WTC11 (cell line): ENCODE data around the gene ING2. TPM values are rescaled to one million over a fixed set of nuclear protein-coding genes. Genes with fewer than 3 reads are reported as not detected.

Experiments used
- ATAC-seq: fragments of 200-7000 bp; cut with Tn5 transposase; 2 replicates; pipeline ENCODE4 v1.10.0; 2021; ENCODE audit warnings: mild to moderate bottlenecking, moderate library complexity
- CTCF ChIA-PET: fragments of 300-600 bp; sonication (Branson Sonifier 250); formaldehyde crosslinking; loops from one replicate; lab custom pipeline; 2021; ENCODE audit warnings: antibody characterized with exemption; lab: Charles Lee
- POLR2A ChIA-PET: fragments of 350-600 bp; sonication (Branson Sonifier 250); formaldehyde crosslinking; loops from one replicate; lab custom pipeline; 2021; ENCODE audit warnings: antibody characterized with exemption; lab: Charles Lee
- DNase-seq: peaks from one replicate; pipeline ENCODE4 v3.0.0; 2021; ENCODE audit warnings: low spot score
- H3K27ac Mint-ChIP-seq: 2 replicates; pipeline ENCODE4 v1.8.0; 2021; ENCODE audit warnings: mixed read lengths
- H3K27me3 Mint-ChIP-seq: 2 replicates; pipeline ENCODE4 v1.8.0; 2021; ENCODE audit warnings: low read depth, mild to moderate bottlenecking, moderate library complexity, mixed read lengths
- H3K36me3 Mint-ChIP-seq: 2 replicates; pipeline ENCODE4 v1.8.0; 2021; ENCODE audit warnings: mixed read lengths
- H3K4me1 Mint-ChIP-seq: 2 replicates; pipeline ENCODE4 v1.8.0; 2022; ENCODE audit warnings: mixed read lengths
- H3K4me3 Mint-ChIP-seq: 2 replicates; pipeline ENCODE4 v1.8.0; 2021; ENCODE audit warnings: mild to moderate bottlenecking, moderate library complexity, mixed read lengths
- H3K9me3 Mint-ChIP-seq: 2 replicates; pipeline ENCODE4 v1.8.0; 2021; ENCODE audit warnings: mixed read lengths
- AR ChIP-seq: fragments of 250-450 bp; sonication (Bioruptor Pico); IDR thresholded peaks from 2 replicates; pipeline ENCODE4 v1.9.0; 2021; ENCODE audit warnings: mild to moderate bottlenecking
- ATF1 ChIP-seq: sonication (generic); formaldehyde crosslinking; IDR thresholded peaks from 2 replicates; pipeline ENCODE4 v1.8.1; 2023; ENCODE audit warnings: mild to moderate bottlenecking, moderate library complexity, missing genetic modification reagents
- E2F4 ChIP-seq: sonication (generic); formaldehyde crosslinking; IDR thresholded peaks from 2 replicates; pipeline ENCODE4 v1.8.1; 2022; ENCODE audit warnings: low read depth, mild to moderate bottlenecking, moderate library complexity, missing genetic modification reagents, borderline replicate concordance
- E2F5 ChIP-seq: sonication (generic); formaldehyde crosslinking; IDR thresholded peaks from 2 replicates; pipeline ENCODE4 v1.8.1; 2022; ENCODE audit warnings: mild to moderate bottlenecking, moderate library complexity, missing genetic modification reagents
- FOXK1 ChIP-seq: sonication (generic); formaldehyde crosslinking; IDR thresholded peaks from 2 replicates; pipeline ENCODE4 v1.8.0; 2022; ENCODE audit warnings: mild to moderate bottlenecking, moderate library complexity, missing genetic modification reagents
- JAZF1 ChIP-seq: fragments of 250-450 bp; sonication (Bioruptor Pico); IDR thresholded peaks from 2 replicates; pipeline ENCODE4 v1.9.0; 2021; ENCODE audit warnings: moderate library complexity, mild to moderate bottlenecking, inconsistent platforms
- MXD4 ChIP-seq: fragments of 250-450 bp; sonication (Bioruptor Pico); IDR thresholded peaks from 2 replicates; pipeline ENCODE4 v1.8.0; 2021; ENCODE audit warnings: mild to moderate bottlenecking, moderate library complexity, borderline replicate concordance
- MYBL2 ChIP-seq: sonication (generic); formaldehyde crosslinking; IDR thresholded peaks from 2 replicates; pipeline ENCODE4 v1.8.1; 2023; ENCODE audit warnings: mild to moderate bottlenecking, moderate library complexity, missing genetic modification reagents
- NFYB ChIP-seq: sonication (generic); formaldehyde crosslinking; conservative IDR thresholded peaks from 2 replicates; pipeline ENCODE4 v1.8.0; 2022; ENCODE audit warnings: low read depth, missing genetic modification reagents
- NR2C2 ChIP-seq: sonication (generic); formaldehyde crosslinking; IDR thresholded peaks from 2 replicates; pipeline ENCODE4 v1.8.0; 2022; ENCODE audit warnings: mild to moderate bottlenecking, missing genetic modification reagents
- TCF7 ChIP-seq: sonication (generic); formaldehyde crosslinking; IDR thresholded peaks from 2 replicates; pipeline ENCODE4 v1.8.0; 2022; ENCODE audit warnings: mild to moderate bottlenecking, low read depth, missing genetic modification reagents, moderate library complexity
- TP53 ChIP-seq: sonication (generic); formaldehyde crosslinking; IDR thresholded peaks from 2 replicates; pipeline ENCODE4 v1.8.1; 2023; ENCODE audit warnings: mild to moderate bottlenecking, missing genetic modification reagents
- ZNF263 ChIP-seq: sonication (generic); formaldehyde crosslinking; IDR thresholded peaks from 2 replicates; pipeline ENCODE4 v1.8.1; 2022; ENCODE audit warnings: low read depth, mild to moderate bottlenecking, moderate library complexity, missing genetic modification reagents
- total RNA-seq: library from RNA; stranded (reverse); gene quantifications from 3 replicates; pipeline ENCODE4 v1.2.3, GENCODE V29; 2021
- TF ChIP-seq, protein P1 (sequence below): sonication (generic); formaldehyde crosslinking; IDR thresholded peaks from 2 replicates; pipeline ENCODE4 v1.8.0; 2022; ENCODE audit warnings: mild to moderate bottlenecking, missing genetic modification reagents
- TF ChIP-seq, protein P2 (sequence below): fragments of 250-450 bp; sonication (Bioruptor Pico); IDR thresholded peaks from 2 replicates; pipeline ENCODE4 v1.9.0; 2021; ENCODE audit warnings: moderate library complexity, mild to moderate bottlenecking, inconsistent platforms, borderline replicate concordance
- TF ChIP-seq, protein P3 (sequence below): sonication (generic); formaldehyde crosslinking; IDR thresholded peaks from 2 replicates; pipeline ENCODE4 v1.8.0; 2022; ENCODE audit warnings: mild to moderate bottlenecking, missing genetic modification reagents
- TF ChIP-seq, protein P4 (sequence below): sonication (generic); formaldehyde crosslinking; conservative IDR thresholded peaks from 2 replicates; pipeline ENCODE4 v1.8.1; 2023; ENCODE audit warnings: mild to moderate bottlenecking, low read depth, missing genetic modification reagents, moderate library complexity
- TF ChIP-seq, protein P5 (sequence below): sonication (generic); formaldehyde crosslinking; IDR thresholded peaks from 2 replicates; pipeline ENCODE4 v1.8.0; 2023; ENCODE audit warnings: missing genetic modification reagents, mild to moderate bottlenecking, borderline replicate concordance

The ING2 gene
- total RNA-seq, 1 experiment from 2014 or later: 12.0 TPM

GRCh38 chr4:183495184-183495583, 9.7 kb upstream of the ING2 start:
- H3K27me3 Mint-ChIP-seq: no peaks in the 10 kb centered on the region
- peaks cover 12% of the 10 kb centered on the region for H3K4me1 Mint-ChIP-seq
- H3K9me3 Mint-ChIP-seq: peaks cover 16% of the 10 kb centered on the region
- DNase-seq (no peak), ATAC-seq (no peak)
- H3K4me3 Mint-ChIP-seq: no peak overlapping the region
- no peak overlapping the region for H3K27ac Mint-ChIP-seq
- peaks cover 9% of the 10 kb centered on the region for H3K36me3 Mint-ChIP-seq
- TF ChIP-seq TP53 (CRISPR knock-in tag) (no peak), MYBL2 (CRISPR knock-in tag) (no peak), ATF1 (CRISPR knock-in tag) (no peak), NR2C2 (no peak), ZNF263 (CRISPR knock-in tag) (no peak), E2F4 (CRISPR knock-in tag) (no peak), AR (CRISPR knock-in tag) (no peak), MXD4 (CRISPR knock-in tag) (no peak), JAZF1 (CRISPR knock-in tag) (no peak), FOXK1 (CRISPR knock-in tag) (no peak), TCF7 (no peak), E2F5 (CRISPR knock-in tag) (no peak), NFYB (CRISPR knock-in tag) (no peak)
- TF ChIP-seq, protein P1, sequence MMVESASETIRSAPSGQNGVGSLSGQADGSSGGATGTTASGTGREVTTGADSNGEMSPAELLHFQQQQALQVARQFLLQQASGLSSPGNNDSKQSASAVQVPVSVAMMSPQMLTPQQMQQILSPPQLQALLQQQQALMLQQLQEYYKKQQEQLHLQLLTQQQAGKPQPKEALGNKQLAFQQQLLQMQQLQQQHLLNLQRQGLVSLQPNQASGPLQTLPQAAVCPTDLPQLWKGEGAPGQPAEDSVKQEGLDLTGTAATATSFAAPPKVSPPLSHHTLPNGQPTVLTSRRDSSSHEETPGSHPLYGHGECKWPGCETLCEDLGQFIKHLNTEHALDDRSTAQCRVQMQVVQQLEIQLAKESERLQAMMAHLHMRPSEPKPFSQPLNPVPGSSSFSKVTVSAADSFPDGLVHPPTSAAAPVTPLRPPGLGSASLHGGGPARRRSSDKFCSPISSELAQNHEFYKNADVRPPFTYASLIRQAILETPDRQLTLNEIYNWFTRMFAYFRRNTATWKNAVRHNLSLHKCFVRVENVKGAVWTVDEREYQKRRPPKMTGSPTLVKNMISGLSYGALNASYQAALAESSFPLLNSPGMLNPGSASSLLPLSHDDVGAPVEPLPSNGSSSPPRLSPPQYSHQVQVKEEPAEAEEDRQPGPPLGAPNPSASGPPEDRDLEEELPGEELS (CRISPR knock-in tag): no peak
- TF ChIP-seq, protein P2, sequence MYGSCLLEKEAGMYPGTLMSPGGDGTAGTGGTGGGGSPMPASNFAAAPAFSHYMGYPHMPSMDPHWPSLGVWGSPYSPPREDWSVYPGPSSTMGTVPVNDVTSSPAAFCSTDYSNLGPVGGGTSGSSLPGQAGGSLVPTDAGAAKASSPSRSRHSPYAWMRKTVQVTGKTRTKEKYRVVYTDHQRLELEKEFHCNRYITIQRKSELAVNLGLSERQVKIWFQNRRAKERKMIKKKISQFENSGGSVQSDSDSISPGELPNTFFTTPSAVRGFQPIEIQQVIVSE (CRISPR knock-in tag): no peak
- TF ChIP-seq, protein P3, sequence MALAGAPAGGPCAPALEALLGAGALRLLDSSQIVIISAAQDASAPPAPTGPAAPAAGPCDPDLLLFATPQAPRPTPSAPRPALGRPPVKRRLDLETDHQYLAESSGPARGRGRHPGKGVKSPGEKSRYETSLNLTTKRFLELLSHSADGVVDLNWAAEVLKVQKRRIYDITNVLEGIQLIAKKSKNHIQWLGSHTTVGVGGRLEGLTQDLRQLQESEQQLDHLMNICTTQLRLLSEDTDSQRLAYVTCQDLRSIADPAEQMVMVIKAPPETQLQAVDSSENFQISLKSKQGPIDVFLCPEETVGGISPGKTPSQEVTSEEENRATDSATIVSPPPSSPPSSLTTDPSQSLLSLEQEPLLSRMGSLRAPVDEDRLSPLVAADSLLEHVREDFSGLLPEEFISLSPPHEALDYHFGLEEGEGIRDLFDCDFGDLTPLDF (CRISPR knock-in tag): no peak
- TF ChIP-seq, protein P4, sequence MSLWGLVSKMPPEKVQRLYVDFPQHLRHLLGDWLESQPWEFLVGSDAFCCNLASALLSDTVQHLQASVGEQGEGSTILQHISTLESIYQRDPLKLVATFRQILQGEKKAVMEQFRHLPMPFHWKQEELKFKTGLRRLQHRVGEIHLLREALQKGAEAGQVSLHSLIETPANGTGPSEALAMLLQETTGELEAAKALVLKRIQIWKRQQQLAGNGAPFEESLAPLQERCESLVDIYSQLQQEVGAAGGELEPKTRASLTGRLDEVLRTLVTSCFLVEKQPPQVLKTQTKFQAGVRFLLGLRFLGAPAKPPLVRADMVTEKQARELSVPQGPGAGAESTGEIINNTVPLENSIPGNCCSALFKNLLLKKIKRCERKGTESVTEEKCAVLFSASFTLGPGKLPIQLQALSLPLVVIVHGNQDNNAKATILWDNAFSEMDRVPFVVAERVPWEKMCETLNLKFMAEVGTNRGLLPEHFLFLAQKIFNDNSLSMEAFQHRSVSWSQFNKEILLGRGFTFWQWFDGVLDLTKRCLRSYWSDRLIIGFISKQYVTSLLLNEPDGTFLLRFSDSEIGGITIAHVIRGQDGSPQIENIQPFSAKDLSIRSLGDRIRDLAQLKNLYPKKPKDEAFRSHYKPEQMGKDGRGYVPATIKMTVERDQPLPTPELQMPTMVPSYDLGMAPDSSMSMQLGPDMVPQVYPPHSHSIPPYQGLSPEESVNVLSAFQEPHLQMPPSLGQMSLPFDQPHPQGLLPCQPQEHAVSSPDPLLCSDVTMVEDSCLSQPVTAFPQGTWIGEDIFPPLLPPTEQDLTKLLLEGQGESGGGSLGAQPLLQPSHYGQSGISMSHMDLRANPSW (CRISPR knock-in tag): no peak
- TF ChIP-seq, protein P5, sequence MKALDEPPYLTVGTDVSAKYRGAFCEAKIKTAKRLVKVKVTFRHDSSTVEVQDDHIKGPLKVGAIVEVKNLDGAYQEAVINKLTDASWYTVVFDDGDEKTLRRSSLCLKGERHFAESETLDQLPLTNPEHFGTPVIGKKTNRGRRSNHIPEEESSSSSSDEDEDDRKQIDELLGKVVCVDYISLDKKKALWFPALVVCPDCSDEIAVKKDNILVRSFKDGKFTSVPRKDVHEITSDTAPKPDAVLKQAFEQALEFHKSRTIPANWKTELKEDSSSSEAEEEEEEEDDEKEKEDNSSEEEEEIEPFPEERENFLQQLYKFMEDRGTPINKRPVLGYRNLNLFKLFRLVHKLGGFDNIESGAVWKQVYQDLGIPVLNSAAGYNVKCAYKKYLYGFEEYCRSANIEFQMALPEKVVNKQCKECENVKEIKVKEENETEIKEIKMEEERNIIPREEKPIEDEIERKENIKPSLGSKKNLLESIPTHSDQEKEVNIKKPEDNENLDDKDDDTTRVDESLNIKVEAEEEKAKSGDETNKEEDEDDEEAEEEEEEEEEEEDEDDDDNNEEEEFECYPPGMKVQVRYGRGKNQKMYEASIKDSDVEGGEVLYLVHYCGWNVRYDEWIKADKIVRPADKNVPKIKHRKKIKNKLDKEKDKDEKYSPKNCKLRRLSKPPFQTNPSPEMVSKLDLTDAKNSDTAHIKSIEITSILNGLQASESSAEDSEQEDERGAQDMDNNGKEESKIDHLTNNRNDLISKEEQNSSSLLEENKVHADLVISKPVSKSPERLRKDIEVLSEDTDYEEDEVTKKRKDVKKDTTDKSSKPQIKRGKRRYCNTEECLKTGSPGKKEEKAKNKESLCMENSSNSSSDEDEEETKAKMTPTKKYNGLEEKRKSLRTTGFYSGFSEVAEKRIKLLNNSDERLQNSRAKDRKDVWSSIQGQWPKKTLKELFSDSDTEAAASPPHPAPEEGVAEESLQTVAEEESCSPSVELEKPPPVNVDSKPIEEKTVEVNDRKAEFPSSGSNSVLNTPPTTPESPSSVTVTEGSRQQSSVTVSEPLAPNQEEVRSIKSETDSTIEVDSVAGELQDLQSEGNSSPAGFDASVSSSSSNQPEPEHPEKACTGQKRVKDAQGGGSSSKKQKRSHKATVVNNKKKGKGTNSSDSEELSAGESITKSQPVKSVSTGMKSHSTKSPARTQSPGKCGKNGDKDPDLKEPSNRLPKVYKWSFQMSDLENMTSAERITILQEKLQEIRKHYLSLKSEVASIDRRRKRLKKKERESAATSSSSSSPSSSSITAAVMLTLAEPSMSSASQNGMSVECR: no peak
- CTCF ChIA-PET: no interaction called here
- POLR2A ChIA-PET: no interaction called here
